ENCODE data around the gene BRI3BP.

DNA sequence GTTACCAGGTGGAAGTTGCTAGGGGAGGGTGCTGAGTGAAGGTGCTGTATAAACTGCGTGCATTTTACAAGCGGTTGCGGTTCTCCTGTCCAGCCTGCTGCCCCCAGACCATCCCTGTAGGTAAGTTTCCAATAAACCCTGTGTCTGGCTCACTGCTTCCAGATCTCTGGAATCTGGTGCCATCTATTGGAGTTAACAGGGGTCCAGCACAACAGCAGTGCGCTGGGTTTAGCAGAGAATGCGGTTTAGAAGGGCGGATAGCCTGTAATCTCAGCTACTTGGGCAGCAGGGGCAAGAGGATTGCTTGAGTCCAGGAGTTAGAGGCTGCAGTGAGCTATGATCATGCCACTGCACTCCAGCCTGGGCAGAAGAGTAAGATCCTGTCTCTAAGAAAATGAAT lies 76.7 kb downstream of the BRI3BP start:
- TF ChIP-seq, protein P1, sequence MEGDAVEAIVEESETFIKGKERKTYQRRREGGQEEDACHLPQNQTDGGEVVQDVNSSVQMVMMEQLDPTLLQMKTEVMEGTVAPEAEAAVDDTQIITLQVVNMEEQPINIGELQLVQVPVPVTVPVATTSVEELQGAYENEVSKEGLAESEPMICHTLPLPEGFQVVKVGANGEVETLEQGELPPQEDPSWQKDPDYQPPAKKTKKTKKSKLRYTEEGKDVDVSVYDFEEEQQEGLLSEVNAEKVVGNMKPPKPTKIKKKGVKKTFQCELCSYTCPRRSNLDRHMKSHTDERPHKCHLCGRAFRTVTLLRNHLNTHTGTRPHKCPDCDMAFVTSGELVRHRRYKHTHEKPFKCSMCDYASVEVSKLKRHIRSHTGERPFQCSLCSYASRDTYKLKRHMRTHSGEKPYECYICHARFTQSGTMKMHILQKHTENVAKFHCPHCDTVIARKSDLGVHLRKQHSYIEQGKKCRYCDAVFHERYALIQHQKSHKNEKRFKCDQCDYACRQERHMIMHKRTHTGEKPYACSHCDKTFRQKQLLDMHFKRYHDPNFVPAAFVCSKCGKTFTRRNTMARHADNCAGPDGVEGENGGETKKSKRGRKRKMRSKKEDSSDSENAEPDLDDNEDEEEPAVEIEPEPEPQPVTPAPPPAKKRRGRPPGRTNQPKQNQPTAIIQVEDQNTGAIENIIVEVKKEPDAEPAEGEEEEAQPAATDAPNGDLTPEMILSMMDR (IDR thresholded peaks at IDR 0.05) = no peak
- no peak for TF ChIP-seq POLR2A (IDR thresholded peaks at IDR 0.05)
